Neural progenitor cell (in vitro differentiated cells): ENCODE measurements around the gene CAV1. TPM values are rescaled to one million over a fixed set of nuclear protein-coding genes. Genes with fewer than 3 reads are reported as not detected.

Experiments
- DNase-seq: peaks from one replicate; pipeline ENCODE4 v3.0.0-alpha.2; 2016; ENCODE audit warnings: low spot score
- H2AFZ ChIP-seq: fragments of 200-600 bp; sonication (generic); replicated peaks from 2 replicates; pipeline ENCODE4 v1.6.1; 2016; ENCODE audit warnings: antibody characterized with exemption
- H3F3A ChIP-seq: fragments of 200-600 bp; sonication (generic); 2 replicates; pipeline ENCODE4 v1.6.1; 2016; ENCODE audit warnings: antibody characterized with exemption, low read depth
- H3K27ac ChIP-seq: fragments of 200-600 bp; sonication (generic); 2 replicates; pipeline ENCODE4 v1.5.1; 2016; ENCODE audit warnings: mild to moderate bottlenecking
- H3K27me3 ChIP-seq: fragments of 200-600 bp; sonication (generic); 2 replicates; pipeline ENCODE4 v1.6.1; 2016; ENCODE audit warnings: mild to moderate bottlenecking, moderate library complexity
- H3K36me3 ChIP-seq: fragments of 200-600 bp; sonication (generic); 2 replicates; pipeline ENCODE4 v1.5.1; 2016
- H3K4me1 ChIP-seq: fragments of 200-600 bp; sonication (generic); 2 replicates; pipeline ENCODE4 v1.6.1; 2016; ENCODE audit warnings: mixed run types
- H3K4me2 ChIP-seq: fragments of 200-600 bp; sonication (generic); 2 replicates; pipeline ENCODE4 v1.6.1; 2016
- H3K4me3 ChIP-seq: fragments of 200-600 bp; sonication (generic); 2 replicates; pipeline ENCODE4 v1.5.1; 2016
- H3K79me2 ChIP-seq: fragments of 200-600 bp; sonication (generic); 2 replicates; pipeline ENCODE4 v1.6.1; 2016; ENCODE audit warnings: low read depth
- H3K9ac ChIP-seq: fragments of 200-600 bp; sonication (generic); 2 replicates; pipeline ENCODE4 v1.6.1; 2016
- H3K9me3 ChIP-seq: fragments of 200-600 bp; sonication (generic); 2 replicates; pipeline ENCODE4 v1.5.1; 2016; ENCODE audit warnings: low read depth
- H4K20me1 ChIP-seq: fragments of 200-600 bp; sonication (generic); 2 replicates; pipeline ENCODE4 v1.6.1; 2016; ENCODE audit warnings: low read depth
- H3K27ac Mint-ChIP-seq: 3 replicates; pipeline ENCODE4 v1.8.0; 2021; ENCODE audit warnings: mixed read lengths
- H3K27me3 Mint-ChIP-seq: 2 replicates; pipeline ENCODE4 v1.8.0; 2022; ENCODE audit warnings: low read depth, mild to moderate bottlenecking, inconsistent platforms, moderate library complexity, mixed read lengths; ENCODE audit not compliant: insufficient read depth
- H3K36me3 Mint-ChIP-seq: 3 replicates; pipeline ENCODE4 v1.8.0; 2021; ENCODE audit warnings: mixed read lengths
- H3K4me1 Mint-ChIP-seq: 3 replicates; pipeline ENCODE4 v1.8.0; 2021; ENCODE audit warnings: mixed read lengths
- H3K4me3 Mint-ChIP-seq: 3 replicates; pipeline ENCODE4 v1.8.0; 2021; ENCODE audit warnings: mild to moderate bottlenecking, moderate library complexity, mixed read lengths
- H3K9me3 Mint-ChIP-seq: 3 replicates; pipeline ENCODE4 v1.8.0; 2020; ENCODE audit warnings: mixed read lengths
- EZH2 ChIP-seq: fragments of 200-600 bp; sonication (generic); IDR thresholded peaks from 2 replicates; pipeline ENCODE4 v1.6.1; 2017; ENCODE audit warnings: antibody characterized with exemption, mild to moderate bottlenecking, moderate library complexity
- EZH2phosphoT487 ChIP-seq: fragments of 200-600 bp; sonication (generic); IDR thresholded peaks from 2 replicates; pipeline ENCODE4 v1.6.1; 2017; ENCODE audit warnings: antibody characterized with exemption
- total RNA-seq: library from RNA; depleted of rRNA; stranded (reverse); fragments of >200 nt; gene quantifications from 2 replicates; pipeline ENCODE4 v1.2.3, GENCODE V29; 2015; ENCODE audit warnings: low replicate concordance
- TF ChIP-seq, protein P1 (sequence below): fragments of 200-600 bp; sonication (generic); IDR thresholded peaks from 2 replicates; pipeline ENCODE4 v1.5.1; 2017; ENCODE audit warnings: antibody characterized with exemption, mild to moderate bottlenecking

CAV1 gene
- total RNA-seq, 1 donor from 2014 or later, result 0.19 TPM

GRCh38 chr7:116548506-116548905, 23.7 kb downstream of the CAV1 start:
- Histone ChIP-seq H3K9ac (no peak overlapping the region), H3K4me3 (no peak overlapping the region), H3K27ac (no peak overlapping the region), H3F3A (no peaks in the 10 kb centered on the region), H3K27me3 (no peaks in the 10 kb centered on the region), H3K36me3 (no peaks in the 10 kb centered on the region), H3K9me3 (no peaks in the 10 kb centered on the region), H4K20me1 (no peaks in the 10 kb centered on the region), H2AFZ (no peak overlapping the region), H3K4me2 (no peak overlapping the region), H3K79me2 (no peaks in the 10 kb centered on the region), H3K4me1 (no peaks in the 10 kb centered on the region)
- no peaks in the 10 kb centered on the region for H3K36me3 Mint-ChIP-seq
- H3K27ac Mint-ChIP-seq, result no peak overlapping the region
- no peaks in the 10 kb centered on the region for H3K4me1 Mint-ChIP-seq
- no peak overlapping the region for H3K4me3 Mint-ChIP-seq
- TF ChIP-seq EZH2 (no peak), EZH2phosphoT487 (no peak)
- TF ChIP-seq, protein P1, sequence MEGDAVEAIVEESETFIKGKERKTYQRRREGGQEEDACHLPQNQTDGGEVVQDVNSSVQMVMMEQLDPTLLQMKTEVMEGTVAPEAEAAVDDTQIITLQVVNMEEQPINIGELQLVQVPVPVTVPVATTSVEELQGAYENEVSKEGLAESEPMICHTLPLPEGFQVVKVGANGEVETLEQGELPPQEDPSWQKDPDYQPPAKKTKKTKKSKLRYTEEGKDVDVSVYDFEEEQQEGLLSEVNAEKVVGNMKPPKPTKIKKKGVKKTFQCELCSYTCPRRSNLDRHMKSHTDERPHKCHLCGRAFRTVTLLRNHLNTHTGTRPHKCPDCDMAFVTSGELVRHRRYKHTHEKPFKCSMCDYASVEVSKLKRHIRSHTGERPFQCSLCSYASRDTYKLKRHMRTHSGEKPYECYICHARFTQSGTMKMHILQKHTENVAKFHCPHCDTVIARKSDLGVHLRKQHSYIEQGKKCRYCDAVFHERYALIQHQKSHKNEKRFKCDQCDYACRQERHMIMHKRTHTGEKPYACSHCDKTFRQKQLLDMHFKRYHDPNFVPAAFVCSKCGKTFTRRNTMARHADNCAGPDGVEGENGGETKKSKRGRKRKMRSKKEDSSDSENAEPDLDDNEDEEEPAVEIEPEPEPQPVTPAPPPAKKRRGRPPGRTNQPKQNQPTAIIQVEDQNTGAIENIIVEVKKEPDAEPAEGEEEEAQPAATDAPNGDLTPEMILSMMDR, result no peak
- DNase-seq, result no peak
- no peaks in the 10 kb centered on the region for H3K9me3 Mint-ChIP-seq
- no peaks in the 10 kb centered on the region for H3K27me3 Mint-ChIP-seq

DNA sequence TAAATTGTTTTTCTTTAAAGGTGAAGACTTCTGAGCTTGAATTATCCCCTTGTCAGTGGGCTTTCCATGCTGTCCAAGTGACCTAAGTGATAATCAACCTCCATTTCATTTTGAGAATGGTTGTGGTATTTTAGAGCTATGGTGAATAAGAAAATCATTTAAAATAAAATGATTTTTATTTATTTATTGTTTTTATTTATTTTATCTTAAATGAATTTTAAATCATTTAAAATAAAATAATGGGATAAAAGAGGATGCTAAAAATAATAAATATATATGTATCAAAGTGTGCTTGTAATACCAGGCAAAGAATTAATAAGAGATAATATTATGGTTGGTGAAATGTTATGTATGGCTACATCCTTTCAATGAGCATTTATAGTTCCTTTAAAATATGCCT, 24.5 kb downstream of the CAV1 start:
- Histone ChIP-seq H2AFZ (no peak overlapping the region), H4K20me1 (no peaks in the 10 kb centered on the region), H3K9me3 (no peaks in the 10 kb centered on the region), H3F3A (no peaks in the 10 kb centered on the region), H3K27ac (no peak overlapping the region), H3K4me1 (no peaks in the 10 kb centered on the region), H3K27me3 (no peaks in the 10 kb centered on the region), H3K36me3 (no peaks in the 10 kb centered on the region), H3K4me2 (no peak overlapping the region), H3K4me3 (no peak overlapping the region), H3K79me2 (no peaks in the 10 kb centered on the region), H3K9ac (no peak overlapping the region)
- Mint-ChIP-seq H3K4me3 (no peak overlapping the region), H3K36me3 (no peaks in the 10 kb centered on the region), H3K27me3 (no peaks in the 10 kb centered on the region), H3K4me1 (no peaks in the 10 kb centered on the region), H3K27ac (no peak overlapping the region), H3K9me3 (no peaks in the 10 kb centered on the region)
- no peak for TF ChIP-seq EZH2phosphoT487
- TF ChIP-seq, protein P1, result no peak
- no peak for TF ChIP-seq EZH2
- DNase-seq, result no peak

- no peak overlapping the region for H3K4me2 ChIP-seq
- DNase-seq, result no peak
- Mint-ChIP-seq H3K36me3 (no peaks in the 10 kb centered on the region), H3K4me1 (no peaks in the 10 kb centered on the region), H3K27ac (no peak overlapping the region), H3K4me3 (no peak overlapping the region), H3K9me3 (no peaks in the 10 kb centered on the region), H3K27me3 (no peaks in the 10 kb centered on the region)
- TF ChIP-seq EZH2phosphoT487 (no peak), EZH2 (no peak)
- TF ChIP-seq, protein P1, result no peak
- no peaks in the 10 kb centered on the region for H3K79me2 ChIP-seq
- H3F3A ChIP-seq, result no peaks in the 10 kb centered on the region
- H3K9ac ChIP-seq, result no peak overlapping the region
- no peak overlapping the region for H3K4me3 ChIP-seq
- H3K4me1 ChIP-seq, result peaks cover 5% of the 10 kb centered on the region
- no peak overlapping the region for H3K27ac ChIP-seq
- H3K9me3 ChIP-seq, result no peaks in the 10 kb centered on the region
- H2AFZ ChIP-seq, result no peak overlapping the region
- no peaks in the 10 kb centered on the region for H3K36me3 ChIP-seq
- H3K27me3 ChIP-seq, result no peaks in the 10 kb centered on the region
- no peaks in the 10 kb centered on the region for H4K20me1 ChIP-seq
Measured at GRCh38 chr7:116551692-116552091, 26.9 kb downstream of the CAV1 start.

DNA sequence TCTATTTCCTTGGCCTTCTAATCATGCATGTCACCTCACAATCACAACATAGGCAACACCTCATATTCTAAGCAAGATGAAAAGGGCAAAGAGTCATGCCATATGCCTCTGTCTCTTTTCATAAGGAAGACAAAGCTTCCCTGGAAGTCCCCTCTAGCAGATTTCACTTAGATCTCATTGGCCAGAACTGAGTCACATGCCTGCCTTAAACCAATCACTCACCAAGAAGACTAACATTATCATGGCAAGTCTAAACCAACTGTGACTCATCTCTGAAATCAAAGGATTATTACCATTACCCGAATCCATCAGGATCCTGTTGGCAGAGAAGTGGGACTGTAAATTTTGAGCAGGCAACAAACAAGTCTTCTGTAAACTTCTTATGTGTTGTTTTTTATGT, 27.8 kb downstream of the CAV1 start:
- H3K9ac ChIP-seq, result no peak overlapping the region
- no peaks in the 10 kb centered on the region for H3K36me3 Mint-ChIP-seq

More for the DNA sequence above, 27.8 kb downstream of the CAV1 start:
- no peak overlapping the region for H3K4me2 ChIP-seq
- no peaks in the 10 kb centered on the region for H3K9me3 ChIP-seq
- no peaks in the 10 kb centered on the region for H3K36me3 ChIP-seq
- H3K79me2 ChIP-seq, result no peaks in the 10 kb centered on the region
- no peak overlapping the region for H3K27ac Mint-ChIP-seq
- no peak overlapping the region for H3K4me3 ChIP-seq
- no peaks in the 10 kb centered on the region for H4K20me1 ChIP-seq
- no peaks in the 10 kb centered on the region for H3K4me1 Mint-ChIP-seq
- no peaks in the 10 kb centered on the region for H3F3A ChIP-seq
- H3K27me3 ChIP-seq, result no peaks in the 10 kb centered on the region
- no peak for DNase-seq
- TF ChIP-seq, protein P1, result no peak
- TF ChIP-seq EZH2 (no peak), EZH2phosphoT487 (no peak)
- H3K4me1 ChIP-seq, result peaks cover 11% of the 10 kb centered on the region
- no peak overlapping the region for H2AFZ ChIP-seq
- no peaks in the 10 kb centered on the region for H3K27me3 Mint-ChIP-seq
- no peaks in the 10 kb centered on the region for H3K9me3 Mint-ChIP-seq
- no peak overlapping the region for H3K27ac ChIP-seq
- no peak overlapping the region for H3K4me3 Mint-ChIP-seq
